ENCODE results near the gene CCDC50.

CCDC50 gene

GRCh38 chr3:191378142-191378812 lies 49.1 kb downstream of the CCDC50 start:
- DNase-seq (ENCODE audit: low read depth in 2 of 2) = no peak

- DNase-seq (ENCODE audit: low read depth in 2 of 2) = no peak
Observed at GRCh38 chr3:191379446-191379845, 50.3 kb downstream of the CCDC50 start.

GRCh38 chr3:191380001-191380400 lies 50.8 kb downstream of the CCDC50 start:
- DNase-seq (ENCODE audit: low read depth in 2 of 2) = no peak

- no peak for DNase-seq (ENCODE audit: low read depth in 2 of 2)
Observed at GRCh38 chr3:191381303-191381702, 52.1 kb downstream of the CCDC50 start.

- no peak for DNase-seq (ENCODE audit: low read depth in 2 of 2)
Observed at GRCh38 chr3:191382661-191383060, 53.5 kb downstream of the CCDC50 start.

GRCh38 chr3:191383124-191383523 lies 53.9 kb downstream of the CCDC50 start:
- no peak for DNase-seq (ENCODE audit: low read depth in 2 of 2)

- no peak for DNase-seq (ENCODE audit: low read depth in 2 of 2)
Observed at GRCh38 chr3:191385101-191385500, 55.9 kb downstream of the CCDC50 start.

- no peak for DNase-seq (ENCODE audit: low read depth in 2 of 2)
Observed at GRCh38 chr3:191387441-191388077, 58.4 kb downstream of the CCDC50 start.

- no peak for DNase-seq (ENCODE audit: low read depth in 2 of 2)
Observed at GRCh38 chr3:191388823-191389222, 59.6 kb downstream of the CCDC50 start.

GRCh38 chr3:191390580-191390979 lies 61.4 kb downstream of the CCDC50 start:
- no peak for DNase-seq (ENCODE audit: low read depth in 2 of 2)

- no peak for DNase-seq (ENCODE audit: low read depth in 2 of 2)
Observed at GRCh38 chr3:191391861-191392808, 62.9 kb downstream of the CCDC50 start.

GRCh38 chr3:191393146-191393545 lies 64.0 kb downstream of the CCDC50 start:
- DNase-seq (ENCODE audit: low read depth in 2 of 2) = no peak

- DNase-seq (ENCODE audit: low read depth in 2 of 2) = no peak
Observed at GRCh38 chr3:191397771-191398170, 68.6 kb downstream of the CCDC50 start.

GRCh38 chr3:191398607-191399006 lies 69.4 kb downstream of the CCDC50 start:
- no peak for DNase-seq (ENCODE audit: low read depth in 2 of 2)

- DNase-seq (ENCODE audit: low read depth in 2 of 2) = no peak
Observed at GRCh38 chr3:191399918-191400317, 70.7 kb downstream of the CCDC50 start.

- DNase-seq (ENCODE audit: low read depth in 2 of 2) = no peak
Observed at GRCh38 chr3:191401775-191402357, 72.7 kb downstream of the CCDC50 start.

GRCh38 chr3:191409791-191410359 lies 80.7 kb downstream of the CCDC50 start:
- DNase-seq (ENCODE audit: low read depth in 2 of 2) = no peak

- no peak for DNase-seq (ENCODE audit: low read depth in 2 of 2)
Observed at GRCh38 chr3:191412759-191413158, 83.6 kb downstream of the CCDC50 start.

- DNase-seq (ENCODE audit: low read depth in 2 of 2) = no peak
Observed at GRCh38 chr3:191414286-191414685, 85.1 kb downstream of the CCDC50 start.

GRCh38 chr3:191414732-191415131 lies 85.5 kb downstream of the CCDC50 start:
- DNase-seq (ENCODE audit: low read depth in 2 of 2) = no peak

GRCh38 chr3:191415566-191415965 lies 86.4 kb downstream of the CCDC50 start:
- DNase-seq (ENCODE audit: low read depth in 2 of 2) = no peak

- no peak for DNase-seq (ENCODE audit: low read depth in 2 of 2)
Observed at GRCh38 chr3:191417457-191417729, 88.2 kb downstream of the CCDC50 start.
